Measurements from ENCODE around the gene LARP4B. TPM values are rescaled to one million over a fixed set of nuclear protein-coding genes. Genes with fewer than 3 reads are reported as not detected.
A peak's percentile ranks its signal among the peaks of the same experiment; 100 is the strongest.

The LARP4B gene
- total RNA-seq, 2 donors from 2014 or later = 130 to 242 TPM

- DNase-seq (ENCODE audit: low spot score) (no peak), ATAC-seq (peak in 1 of 2 donors; percentile 18)
- peaks cover 0 to 2% of the 10 kb centered on the region in 2 donors for H3K27me3 Mint-ChIP-seq
- H3K36me3 Mint-ChIP-seq = peaks cover 7% of the 10 kb centered on the region
- H3K9me3 Mint-ChIP-seq = peaks cover 6% of the 10 kb centered on the region
- H3K4me1 Mint-ChIP-seq (ENCODE audit: low read depth in 2 of 2) = peaks cover 0 to 2% of the 10 kb centered on the region in 2 donors
- no peak overlapping the region for H3K27ac Mint-ChIP-seq
- H3K4me3 Mint-ChIP-seq = no peak overlapping the region
Observed at GRCh38 chr10:791639-792038, 139.9 kb downstream of the LARP4B start.

- no peak overlapping the region for H3K27ac Mint-ChIP-seq
- peaks cover 0 to 2% of the 10 kb centered on the region in 2 donors for H3K27me3 Mint-ChIP-seq
- no peak overlapping the region for H3K4me3 Mint-ChIP-seq
- ATAC-seq (peak in 1 of 2 donors; percentile 6), DNase-seq (ENCODE audit: low spot score) (no peak)
- peaks cover 0 to 2% of the 10 kb centered on the region in 2 donors for H3K4me1 Mint-ChIP-seq (ENCODE audit: low read depth in 2 of 2)
- peaks cover under 1% of the 10 kb centered on the region for H3K36me3 Mint-ChIP-seq
- no peaks in the 10 kb centered on the region for H3K9me3 Mint-ChIP-seq
Observed at GRCh38 chr10:790821-791551, 140.5 kb downstream of the LARP4B start.

- no peaks in the 10 kb centered on the region for H3K36me3 Mint-ChIP-seq
- ATAC-seq (peak in 1 of 2 donors; percentile 8), DNase-seq (ENCODE audit: low spot score) (no peak)
- H3K4me1 Mint-ChIP-seq (ENCODE audit: low read depth in 2 of 2) = peaks cover 0 to 2% of the 10 kb centered on the region in 2 donors
- no peak overlapping the region for H3K27ac Mint-ChIP-seq
- H3K4me3 Mint-ChIP-seq = no peak overlapping the region
- no peaks in the 10 kb centered on the region for H3K9me3 Mint-ChIP-seq
- H3K27me3 Mint-ChIP-seq = peaks cover 0 to 7% of the 10 kb centered on the region in 2 donors
Observed at GRCh38 chr10:789831-790701, 141.4 kb downstream of the LARP4B start.

GRCh38 chr10:788796-789748 is 142.4 kb downstream of the LARP4B start:
- no peaks in the 10 kb centered on the region for H3K36me3 Mint-ChIP-seq
- H3K27ac Mint-ChIP-seq = no peak overlapping the region
- H3K27me3 Mint-ChIP-seq = peaks cover 0 to 7% of the 10 kb centered on the region in 2 donors
- DNase-seq (ENCODE audit: low spot score) = no peak
- H3K4me3 Mint-ChIP-seq = no peak overlapping the region
- peak in 1 of 2 donors; percentile 46 for ATAC-seq
- peaks cover 0 to 2% of the 10 kb centered on the region in 2 donors for H3K4me1 Mint-ChIP-seq (ENCODE audit: low read depth in 2 of 2)
- no peaks in the 10 kb centered on the region for H3K9me3 Mint-ChIP-seq

GRCh38 chr10:787933-788651 is 143.4 kb downstream of the LARP4B start:
- H3K4me1 Mint-ChIP-seq (ENCODE audit: low read depth in 2 of 2) = peaks cover 0 to 2% of the 10 kb centered on the region in 2 donors
- H3K27me3 Mint-ChIP-seq = peaks cover 0 to 7% of the 10 kb centered on the region in 2 donors
- no peak overlapping the region for H3K27ac Mint-ChIP-seq
- no peaks in the 10 kb centered on the region for H3K36me3 Mint-ChIP-seq
- H3K9me3 Mint-ChIP-seq = no peaks in the 10 kb centered on the region
- DNase-seq (ENCODE audit: low spot score) = no peak
- no peak for ATAC-seq
- H3K4me3 Mint-ChIP-seq = no peak overlapping the region

GRCh38 chr10:786633-787474 is 144.7 kb downstream of the LARP4B start:
- H3K4me1 Mint-ChIP-seq (ENCODE audit: low read depth in 2 of 2) = peaks cover 0 to 2% of the 10 kb centered on the region in 2 donors
- no peak overlapping the region for H3K27ac Mint-ChIP-seq
- no peak for DNase-seq (ENCODE audit: low spot score)
- no peaks in the 10 kb centered on the region for H3K9me3 Mint-ChIP-seq
- no peak overlapping the region for H3K4me3 Mint-ChIP-seq
- peaks cover 7 to 10% of the 10 kb centered on the region in 2 donors for H3K27me3 Mint-ChIP-seq
- no peak for ATAC-seq
- no peaks in the 10 kb centered on the region for H3K36me3 Mint-ChIP-seq

GRCh38 chr10:785861-786214 is 145.7 kb downstream of the LARP4B start:
- Mint-ChIP-seq H3K36me3 (no peaks in the 10 kb centered on the region), H3K4me3 (no peak overlapping the region), H3K4me1 (ENCODE audit: low read depth in 2 of 2) (peaks cover 0 to 2% of the 10 kb centered on the region in 2 donors), H3K9me3 (no peaks in the 10 kb centered on the region), H3K27me3 (peaks cover 8 to 10% of the 10 kb centered on the region in 2 donors), H3K27ac (no peak overlapping the region)
- no peak for ATAC-seq
- DNase-seq (ENCODE audit: low spot score) = no peak

DNA sequence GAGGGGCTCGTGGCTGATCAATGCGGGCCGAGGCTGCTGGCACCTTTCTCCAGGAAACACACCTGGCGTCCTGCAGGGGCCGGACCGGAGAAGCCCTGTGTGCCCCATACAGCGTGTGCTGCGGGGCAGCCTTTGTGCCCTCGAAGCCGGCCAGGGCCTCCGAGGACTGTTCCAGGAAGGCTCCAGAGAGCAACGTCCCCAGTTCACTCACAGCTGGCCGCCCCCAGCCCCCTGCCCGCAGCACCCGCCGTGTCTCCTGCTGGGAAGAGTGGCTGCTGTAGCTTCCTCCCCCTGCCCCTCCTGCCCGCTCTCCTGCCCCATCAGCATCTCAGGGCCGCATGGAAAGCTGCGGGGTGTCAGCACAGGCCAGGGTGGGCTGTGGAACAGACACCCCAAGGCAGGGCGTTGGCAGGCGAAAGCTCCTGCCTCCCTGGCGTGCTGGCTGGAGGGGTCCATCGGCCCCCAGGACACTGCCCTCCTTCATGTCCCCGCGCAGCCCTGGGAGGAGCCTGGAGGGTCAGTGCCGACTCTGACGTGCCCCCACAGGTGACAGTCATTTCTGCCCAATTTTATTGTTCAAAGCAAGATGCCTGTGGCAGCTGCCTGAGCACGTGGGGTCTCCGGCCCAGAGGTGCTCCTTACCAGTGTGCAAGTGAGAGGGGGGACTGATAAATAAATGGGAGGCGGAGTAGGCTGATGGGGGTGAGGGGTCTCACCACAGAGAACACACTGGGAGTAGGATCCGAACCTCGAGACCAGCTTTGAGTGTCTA is 146.2 kb downstream of the LARP4B start:
- Mint-ChIP-seq H3K27me3 (peaks cover 8 to 10% of the 10 kb centered on the region in 2 donors), H3K27ac (no peak overlapping the region), H3K36me3 (no peaks in the 10 kb centered on the region), H3K4me3 (no peak overlapping the region), H3K9me3 (no peaks in the 10 kb centered on the region), H3K4me1 (ENCODE audit: low read depth in 2 of 2) (peaks cover 0 to 4% of the 10 kb centered on the region in 2 donors)
- ATAC-seq = no peak
- no peak for DNase-seq (ENCODE audit: low spot score)

- H3K9me3 Mint-ChIP-seq = no peaks in the 10 kb centered on the region
- no peak overlapping the region for H3K4me3 Mint-ChIP-seq
- H3K27me3 Mint-ChIP-seq = peaks cover 8 to 10% of the 10 kb centered on the region in 2 donors
- no peak overlapping the region for H3K27ac Mint-ChIP-seq
- peaks cover 0 to 6% of the 10 kb centered on the region in 2 donors for H3K4me1 Mint-ChIP-seq (ENCODE audit: low read depth in 2 of 2)
- no peaks in the 10 kb centered on the region for H3K36me3 Mint-ChIP-seq
- DNase-seq (ENCODE audit: low spot score) (no peak), ATAC-seq (peak; percentile 61 to 69)
Observed at GRCh38 chr10:784403-785088, 147.0 kb downstream of the LARP4B start.

DNA sequence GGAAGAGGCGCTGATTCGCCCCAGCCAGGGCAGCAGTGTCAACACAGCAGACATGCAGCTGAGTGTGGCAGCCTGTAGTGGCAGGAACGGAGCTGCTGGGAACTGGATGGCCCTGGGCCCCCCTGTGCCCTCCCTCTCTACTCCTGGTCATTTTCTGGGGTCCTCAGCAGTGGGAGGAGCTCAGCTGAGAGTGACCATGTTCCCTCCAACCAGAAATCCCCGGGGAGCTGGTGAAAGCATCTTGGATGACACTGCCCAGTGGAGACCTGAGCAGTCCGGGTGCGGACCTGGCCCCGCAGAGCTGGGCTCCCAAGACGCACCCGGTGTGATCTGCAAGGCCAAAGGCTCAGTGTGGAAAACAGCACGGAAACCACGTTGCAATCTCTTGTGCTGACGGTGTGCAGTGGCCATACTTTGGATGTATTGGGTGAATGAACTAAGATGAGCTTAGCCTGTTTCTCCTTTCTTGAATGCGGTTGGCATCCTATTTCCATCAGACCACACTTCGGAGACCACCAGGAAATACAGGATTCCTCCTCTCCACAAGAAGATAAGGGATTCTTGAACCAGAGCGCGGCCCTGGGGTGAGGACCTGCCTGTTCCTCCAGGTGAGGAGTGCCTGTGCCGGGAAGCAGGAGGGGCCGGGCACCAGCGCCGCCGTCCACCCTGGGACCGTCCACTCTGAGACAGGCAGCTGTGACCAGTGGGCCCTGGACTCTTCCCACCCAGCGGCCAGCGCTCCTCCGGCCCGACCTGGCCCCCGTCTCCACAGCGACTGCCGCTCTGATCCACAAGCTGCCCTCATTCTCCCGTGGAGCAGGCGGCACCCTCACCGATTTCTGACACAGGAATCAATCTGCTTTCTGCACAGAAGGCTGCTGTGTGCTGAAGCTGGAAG is 148.5 kb downstream of the LARP4B start:
- no peaks in the 10 kb centered on the region for H3K9me3 Mint-ChIP-seq
- ATAC-seq (peak in 1 of 2 donors; percentile 16), DNase-seq (ENCODE audit: low spot score) (no peak)
- peaks cover 0 to 6% of the 10 kb centered on the region in 2 donors for H3K4me1 Mint-ChIP-seq (ENCODE audit: low read depth in 2 of 2)
- H3K36me3 Mint-ChIP-seq = no peaks in the 10 kb centered on the region
- no peak overlapping the region for H3K27ac Mint-ChIP-seq
- peaks cover 8% of the 10 kb centered on the region in 2 donors for H3K27me3 Mint-ChIP-seq
- H3K4me3 Mint-ChIP-seq = no peak overlapping the region

Measured in natural killer cell treated with Interleukin-12 subunit alpha and Interleukin-12 subunit beta and Interleukin-15 and Interleukin-18, amount 100 ng/mL, for 72 hours (primary cell).